HG03558 (cell line): ENCODE data around the gene GNB1.

Source experiments
- ATAC-seq: cut with Tn5 transposase; IDR thresholded peaks from one replicate; pipeline ENCODE4 v1.9.1; 2021; ENCODE audit warnings: moderate number of reproducible peaks; ENCODE audit not compliant: unreplicated experiment; ENCODE audit errors: extremely low read depth

Gene GNB1

DNA sequence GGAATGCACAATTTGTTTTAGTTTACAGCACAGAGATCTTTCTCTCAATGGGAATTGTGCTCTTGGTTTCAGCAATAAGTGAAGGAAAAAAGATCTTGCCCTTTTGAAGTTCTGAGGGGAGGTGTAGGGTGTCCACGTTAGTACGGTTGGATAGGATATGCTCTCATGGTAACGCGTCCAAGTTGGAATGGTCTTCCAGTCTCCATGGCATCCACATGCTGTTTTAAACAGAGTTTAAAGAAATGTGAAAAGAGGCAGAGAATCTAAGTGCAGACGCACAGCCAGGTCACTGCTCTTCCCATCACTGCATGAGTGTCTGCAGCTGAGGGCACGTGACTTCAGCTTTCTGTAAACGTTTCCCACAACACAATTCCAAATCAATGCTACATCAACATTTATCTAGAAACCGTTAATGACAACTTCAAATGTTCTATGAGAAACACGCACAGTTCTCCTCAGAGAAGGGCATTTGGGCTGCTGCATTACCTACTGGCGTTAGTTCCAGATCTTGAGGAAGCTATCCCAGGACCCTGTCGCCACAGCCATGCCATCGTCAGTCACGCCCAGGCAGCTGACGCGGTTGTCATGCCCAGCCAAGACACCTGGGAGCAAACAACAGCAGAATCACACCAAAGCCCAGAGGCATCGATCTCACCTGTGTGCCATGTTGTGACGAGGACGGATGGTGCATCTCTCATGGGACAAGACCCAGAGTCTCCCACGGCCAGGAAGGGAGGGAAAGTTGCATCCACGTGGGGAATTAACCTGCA, 103.9 kb downstream of the GNB1 start:
- no peak for ATAC-seq

DNA sequence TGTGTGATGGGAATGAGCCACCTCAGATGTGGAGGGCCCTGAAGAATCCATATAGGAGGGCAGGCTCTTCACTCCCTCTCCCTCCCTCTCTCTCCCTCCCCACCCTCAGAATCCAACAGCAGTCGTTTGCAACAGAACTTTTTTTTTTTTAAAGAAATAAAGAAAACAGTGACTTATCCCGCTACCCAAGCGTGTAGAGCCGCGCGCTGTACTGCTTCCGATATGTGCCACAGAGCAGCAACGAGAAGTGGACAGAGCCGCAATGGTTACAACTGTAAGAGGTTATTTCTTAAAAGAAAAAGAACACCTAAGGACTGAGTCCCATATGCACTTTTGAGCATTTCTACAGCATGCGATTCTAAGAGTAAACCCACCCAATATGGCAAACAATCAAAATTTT, 105.2 kb downstream of the GNB1 start:
- ATAC-seq = no peak

DNA sequence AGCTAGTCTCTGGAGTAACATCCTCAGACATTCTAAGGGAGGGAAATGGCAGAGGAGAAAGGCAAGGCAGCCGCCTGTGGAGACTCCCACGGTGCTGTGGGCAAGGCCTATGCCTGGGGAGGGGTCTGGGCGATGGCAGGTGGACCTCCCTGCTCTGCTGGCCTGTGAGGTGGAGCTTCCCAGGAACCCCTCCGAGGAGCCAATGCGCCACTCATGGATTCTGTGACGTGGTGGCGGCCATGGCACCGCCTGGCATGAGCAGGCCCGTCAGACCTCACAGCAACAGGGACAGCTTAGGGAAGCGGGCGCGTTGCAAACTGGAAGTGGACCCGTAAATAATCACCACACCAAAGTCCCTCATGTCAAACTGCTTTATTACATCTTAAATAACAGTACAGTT, 106.0 kb downstream of the GNB1 start:
- ATAC-seq = no peak

DNA sequence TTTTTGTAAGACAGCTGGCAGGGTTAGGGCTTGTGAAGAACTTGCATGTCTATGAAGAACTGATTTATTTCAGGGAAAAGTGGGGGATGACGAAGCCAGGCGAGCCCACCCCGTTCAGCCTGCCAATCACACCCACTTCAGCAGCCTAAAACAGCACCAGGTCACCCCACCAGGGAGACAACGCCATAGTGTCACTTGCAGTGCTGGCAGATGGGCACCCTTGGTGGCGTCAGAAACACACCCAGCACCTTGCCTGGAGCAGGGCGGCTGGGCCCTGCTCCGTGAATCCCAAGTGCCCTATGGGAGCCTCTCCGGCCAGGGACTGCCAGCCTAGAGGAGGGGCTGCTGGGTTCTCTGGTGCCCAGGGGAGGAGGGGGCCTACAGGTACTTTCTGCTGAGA, 107.6 kb downstream of the GNB1 start:
- ATAC-seq = no peak

DNA sequence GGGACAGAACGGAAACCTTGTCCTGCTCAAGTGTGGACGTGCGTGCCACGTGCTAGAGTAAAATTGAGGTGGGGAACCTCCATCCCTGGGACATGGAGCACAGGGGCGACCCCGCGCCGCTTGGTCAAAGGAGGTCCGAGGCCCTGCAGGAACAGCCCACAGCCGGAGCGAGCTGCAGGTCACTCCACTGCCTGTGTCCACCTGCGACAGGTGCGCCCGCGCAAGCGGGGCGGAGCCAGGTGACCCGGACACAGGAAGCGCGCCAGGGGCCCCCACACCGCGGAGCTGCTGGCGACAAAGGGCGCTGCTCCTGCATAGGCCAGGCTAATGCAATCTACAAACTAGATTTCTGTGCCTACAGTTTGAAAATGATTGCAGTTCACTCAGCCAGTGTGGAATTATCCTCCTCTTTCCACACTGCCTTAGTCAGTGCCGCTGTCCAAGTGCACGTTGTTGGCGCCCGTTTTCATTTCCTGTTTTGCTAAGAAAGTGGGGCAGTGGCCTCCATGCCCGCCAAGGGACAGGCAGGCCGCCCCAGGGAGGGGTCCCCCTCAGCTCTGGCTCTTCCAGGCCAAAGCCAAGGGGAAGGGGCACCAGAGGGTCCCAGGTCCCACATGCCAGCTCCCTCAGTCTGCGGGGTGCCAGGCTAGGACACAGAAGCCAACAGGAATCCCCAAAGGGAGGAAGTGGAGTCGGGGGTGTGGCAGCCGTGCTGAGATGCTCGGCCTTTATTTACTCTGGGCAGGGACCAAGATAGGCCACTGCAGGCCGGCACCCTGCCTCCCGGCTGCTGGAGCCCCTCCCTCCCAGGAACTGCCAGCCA, 108.3 kb downstream of the GNB1 start:
- no peak for ATAC-seq

DNA sequence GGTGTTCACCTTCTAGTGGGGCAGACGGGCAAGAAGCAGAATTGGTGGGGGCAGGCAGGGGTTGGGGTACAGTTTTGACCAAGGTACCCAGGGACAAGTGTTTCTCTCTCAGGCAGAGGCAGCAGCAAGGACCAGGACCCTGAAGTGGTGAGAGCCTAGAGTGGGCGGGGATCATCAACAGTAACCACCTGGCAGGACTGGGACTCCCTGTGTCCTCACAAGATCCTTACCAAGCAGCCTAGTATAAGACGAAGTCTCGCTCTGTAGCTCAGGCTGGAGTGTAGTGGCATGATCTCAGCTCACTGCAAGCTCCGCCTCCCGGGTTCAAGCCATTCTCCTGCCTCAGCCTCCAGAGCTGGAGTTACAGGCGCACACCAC, 109.4 kb downstream of the GNB1 start:
- no peak for ATAC-seq

DNA sequence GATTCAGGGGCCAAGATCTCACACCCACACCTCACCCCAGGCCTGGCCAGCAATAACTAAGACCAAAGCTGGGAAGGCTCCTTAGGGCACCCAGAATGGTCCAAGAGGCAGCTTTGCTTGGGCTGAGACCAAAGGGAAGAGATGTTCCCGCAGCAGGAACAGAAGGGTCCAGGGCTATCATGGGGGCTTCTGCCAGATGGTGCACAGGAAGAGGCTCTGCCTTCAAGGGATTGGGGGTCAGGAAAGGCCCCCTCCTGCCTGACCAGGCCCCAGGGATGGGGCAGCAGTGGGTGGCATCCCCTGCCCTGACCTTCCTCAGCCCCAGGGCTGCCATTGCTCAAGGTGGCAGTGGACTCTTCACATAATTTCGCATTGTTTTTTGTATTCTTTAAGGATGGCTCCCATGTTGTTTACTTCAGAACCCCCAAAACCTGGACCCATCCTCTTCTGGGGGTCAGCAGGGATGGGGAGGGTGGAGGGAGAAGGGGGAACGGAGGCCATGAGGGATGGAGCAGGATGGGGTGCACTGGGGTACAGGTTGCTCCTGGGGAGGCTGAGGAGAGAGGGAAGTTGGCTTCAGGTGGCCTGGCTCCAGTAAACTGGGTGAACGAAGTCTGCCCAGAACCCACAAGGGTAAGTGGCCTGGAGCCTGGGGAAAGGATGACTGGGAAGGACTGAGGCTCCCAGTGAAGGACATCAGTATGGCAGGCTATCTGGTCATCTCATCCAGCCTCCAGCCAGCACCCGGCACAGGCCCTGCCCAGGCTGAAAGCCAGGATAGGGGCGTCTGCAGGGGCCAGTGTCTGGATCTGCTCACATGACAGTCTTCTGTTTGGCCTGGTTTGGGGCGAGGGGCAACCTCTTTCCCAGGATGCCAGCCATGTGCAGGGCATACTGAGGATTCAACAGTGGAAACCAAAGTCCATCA, 110.0 kb downstream of the GNB1 start:
- ATAC-seq = no peak

DNA sequence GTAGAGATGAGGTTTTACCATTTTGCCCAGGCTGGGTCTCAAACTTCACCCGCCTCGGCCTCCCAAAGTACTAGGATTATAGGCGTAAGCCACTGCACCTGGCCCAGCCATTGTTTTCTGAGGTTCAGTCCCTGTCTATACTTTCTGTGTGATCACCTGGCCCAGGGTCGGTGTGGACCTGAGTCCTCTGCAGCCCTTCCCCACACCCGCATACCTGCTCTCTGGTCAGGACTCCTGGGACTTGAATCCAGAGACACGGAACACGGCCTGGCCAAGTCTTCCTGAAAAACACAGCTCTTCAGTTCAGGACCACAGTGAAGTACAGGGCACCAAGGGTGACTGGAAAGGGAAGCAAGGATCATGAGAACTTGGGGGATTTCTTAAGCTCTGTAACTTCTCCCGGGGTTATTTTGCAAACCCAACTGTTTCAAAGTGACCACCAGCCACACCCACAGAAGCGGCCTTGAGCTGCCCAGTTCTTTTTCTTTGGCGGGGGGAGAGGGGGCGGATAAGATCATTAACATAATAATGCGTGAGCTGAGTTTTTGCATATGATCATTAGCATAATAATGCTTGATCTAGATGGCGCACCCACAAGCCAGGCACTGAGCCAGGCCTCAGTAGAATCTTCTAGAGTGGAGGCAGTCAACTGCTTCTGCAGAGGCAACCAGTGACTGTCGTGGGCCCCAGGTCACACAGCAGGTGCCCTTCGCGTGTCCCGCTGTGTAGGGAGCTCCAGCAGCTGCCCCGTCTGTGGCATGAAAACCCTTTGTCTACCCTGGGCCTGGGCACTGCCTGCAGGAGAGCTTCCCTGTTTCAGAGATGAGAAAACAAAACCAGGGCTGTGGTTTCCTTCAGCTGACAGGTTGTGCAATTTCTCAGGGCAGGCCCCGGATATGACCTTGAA, 110.9 kb downstream of the GNB1 start:
- ATAC-seq = no peak

DNA sequence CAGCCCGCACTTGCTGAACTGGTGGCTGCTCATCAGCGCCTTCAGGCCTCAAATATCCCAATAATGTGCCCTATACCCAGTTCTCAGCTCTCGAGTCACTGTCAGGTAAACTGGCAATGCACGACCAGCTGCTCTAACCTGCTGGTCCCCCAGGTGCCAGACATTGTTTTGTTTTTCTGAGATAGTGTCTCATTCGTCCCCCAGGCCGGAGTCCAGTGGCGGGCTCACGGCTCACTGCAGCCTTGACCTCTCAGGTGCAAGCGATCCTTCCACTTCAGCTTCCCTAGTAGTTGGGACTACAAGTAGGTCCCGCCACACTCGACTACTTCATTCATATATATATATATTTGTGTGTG, 111.6 kb downstream of the GNB1 start:
- ATAC-seq = no peak

DNA sequence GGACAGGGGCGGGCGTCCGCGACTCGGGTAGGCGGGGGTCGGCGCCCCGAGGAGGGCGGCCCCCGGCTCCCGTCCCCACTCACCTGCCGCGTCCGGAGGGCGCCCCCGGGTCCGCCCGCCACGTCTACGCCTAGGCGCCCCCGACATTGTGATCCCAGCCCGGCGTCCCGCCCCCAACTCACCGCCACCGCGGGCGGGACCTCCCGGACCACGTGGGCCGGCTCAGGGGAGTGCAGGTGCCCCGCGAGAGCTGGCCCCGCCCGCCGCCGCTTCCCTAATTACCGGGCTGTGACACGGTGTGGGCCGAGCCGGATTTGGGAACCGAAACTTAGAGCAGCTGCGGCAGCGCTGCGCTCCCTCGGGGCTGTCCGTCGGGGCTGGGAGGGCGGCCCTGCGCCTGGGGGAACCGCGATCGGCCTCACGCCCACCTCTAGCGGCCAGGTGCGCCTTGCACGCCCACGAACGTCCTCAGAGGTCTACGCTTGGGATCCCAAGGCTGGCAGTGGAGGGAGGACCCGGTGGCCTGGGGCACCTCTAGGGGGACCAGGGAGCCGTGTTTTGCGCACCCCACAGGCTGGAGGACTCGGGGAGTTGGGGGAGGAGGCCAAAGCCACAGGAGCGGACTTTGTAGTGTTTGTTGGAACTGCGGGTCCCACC, 112.1 kb downstream of the GNB1 start:
- peak; percentile 49 for ATAC-seq

DNA sequence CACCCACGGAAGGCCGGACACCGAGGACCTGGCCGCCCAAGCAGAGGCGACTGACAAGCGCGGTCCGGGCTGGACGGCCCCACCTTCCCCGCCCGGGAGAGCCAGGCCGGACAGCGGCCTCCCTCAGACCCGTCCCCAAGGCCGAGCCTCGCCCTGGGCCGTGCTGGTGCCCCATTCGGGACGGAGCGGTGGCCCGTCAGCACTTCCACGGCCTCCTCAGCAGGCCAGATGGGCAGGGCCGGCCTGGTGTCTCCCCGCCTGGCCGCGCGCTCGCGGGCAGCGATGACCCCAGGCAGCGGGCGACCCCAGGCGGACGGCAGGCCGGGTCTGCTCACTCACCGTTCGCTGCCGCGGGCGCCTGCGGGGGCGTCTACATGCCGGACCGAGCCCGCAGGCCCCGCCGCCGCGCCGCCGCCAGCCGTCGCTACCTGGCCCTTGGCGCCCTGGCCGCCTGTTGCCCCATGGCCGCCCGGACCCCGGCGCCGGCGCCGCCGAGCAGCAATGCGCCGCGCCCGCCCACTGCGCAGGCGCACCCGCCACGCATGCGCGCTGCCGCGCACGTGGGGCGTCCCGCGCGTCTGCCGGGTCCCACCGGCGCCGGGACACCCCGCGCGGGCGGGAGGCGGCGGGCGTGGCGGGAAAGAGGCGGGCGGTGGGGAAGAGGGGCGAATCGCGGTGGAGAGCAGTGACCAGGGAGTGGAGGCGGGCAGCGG, 112.8 kb downstream of the GNB1 start, which contains the start of gene NADK:
TSS of gene NADK (minus strand) at position 521 of the 713 bp plus-strand sequence. CDS start 13,064 bp downstream, outside the sequence.
- peak; percentile 17 for ATAC-seq

DNA sequence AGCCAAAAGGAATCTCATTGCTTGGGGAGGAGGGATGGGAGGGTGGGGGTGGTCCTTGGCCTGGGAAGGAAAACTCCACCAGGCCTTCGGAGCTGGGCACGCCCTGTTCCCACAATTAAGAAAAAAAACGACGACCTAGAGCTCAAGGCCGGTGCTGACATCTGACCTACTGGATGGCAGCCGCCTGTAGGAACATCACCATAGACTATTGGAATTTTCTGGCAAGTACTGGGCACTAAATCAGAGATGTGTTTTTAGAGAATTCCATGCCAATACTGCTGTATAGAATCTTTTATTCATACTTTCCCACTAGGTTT, 113.3 kb downstream of the GNB1 start:
- no peak for ATAC-seq

DNA sequence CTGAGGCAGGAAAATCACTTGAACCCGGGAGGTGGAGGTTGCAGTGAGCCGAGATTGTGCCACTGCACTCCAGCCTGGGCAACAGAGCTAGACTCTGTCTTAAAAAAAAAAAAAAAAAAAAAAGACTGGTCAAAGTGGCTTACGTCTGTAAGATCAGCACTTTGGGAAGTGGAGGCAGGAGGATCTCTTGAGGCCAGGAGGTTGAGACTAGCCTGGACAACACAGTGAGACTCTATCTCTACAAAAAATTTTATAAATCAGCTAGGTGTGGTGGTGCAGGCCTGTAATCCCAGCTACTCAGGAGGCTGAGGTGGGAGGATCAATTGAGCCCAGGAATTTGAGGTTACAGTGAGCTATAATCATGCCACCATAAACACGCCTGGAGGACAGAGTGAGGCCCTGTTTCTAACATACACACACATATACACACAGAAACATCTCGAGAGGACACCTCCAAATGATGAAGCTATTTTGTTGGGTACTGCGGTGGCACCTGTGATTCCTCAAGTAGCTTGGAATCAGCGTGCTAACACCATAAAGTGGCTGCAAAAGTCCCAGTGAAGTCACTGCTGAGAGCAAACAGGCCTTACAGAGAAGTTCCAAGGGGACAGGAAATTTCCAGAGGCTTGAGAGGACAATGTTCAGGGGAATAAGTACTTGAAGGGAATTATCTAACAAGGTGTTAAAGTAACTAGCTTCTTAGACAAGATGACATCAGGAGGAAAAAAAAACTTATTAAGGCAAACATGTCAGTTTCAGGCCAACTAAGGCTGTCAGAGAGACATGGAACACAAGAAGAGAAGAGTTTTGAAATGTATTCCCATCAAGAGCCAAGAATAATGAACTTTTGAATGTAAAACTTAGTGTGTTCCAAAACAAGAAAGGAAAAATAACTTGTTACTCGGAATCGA, 114.0 kb downstream of the GNB1 start:
- no peak for ATAC-seq

DNA sequence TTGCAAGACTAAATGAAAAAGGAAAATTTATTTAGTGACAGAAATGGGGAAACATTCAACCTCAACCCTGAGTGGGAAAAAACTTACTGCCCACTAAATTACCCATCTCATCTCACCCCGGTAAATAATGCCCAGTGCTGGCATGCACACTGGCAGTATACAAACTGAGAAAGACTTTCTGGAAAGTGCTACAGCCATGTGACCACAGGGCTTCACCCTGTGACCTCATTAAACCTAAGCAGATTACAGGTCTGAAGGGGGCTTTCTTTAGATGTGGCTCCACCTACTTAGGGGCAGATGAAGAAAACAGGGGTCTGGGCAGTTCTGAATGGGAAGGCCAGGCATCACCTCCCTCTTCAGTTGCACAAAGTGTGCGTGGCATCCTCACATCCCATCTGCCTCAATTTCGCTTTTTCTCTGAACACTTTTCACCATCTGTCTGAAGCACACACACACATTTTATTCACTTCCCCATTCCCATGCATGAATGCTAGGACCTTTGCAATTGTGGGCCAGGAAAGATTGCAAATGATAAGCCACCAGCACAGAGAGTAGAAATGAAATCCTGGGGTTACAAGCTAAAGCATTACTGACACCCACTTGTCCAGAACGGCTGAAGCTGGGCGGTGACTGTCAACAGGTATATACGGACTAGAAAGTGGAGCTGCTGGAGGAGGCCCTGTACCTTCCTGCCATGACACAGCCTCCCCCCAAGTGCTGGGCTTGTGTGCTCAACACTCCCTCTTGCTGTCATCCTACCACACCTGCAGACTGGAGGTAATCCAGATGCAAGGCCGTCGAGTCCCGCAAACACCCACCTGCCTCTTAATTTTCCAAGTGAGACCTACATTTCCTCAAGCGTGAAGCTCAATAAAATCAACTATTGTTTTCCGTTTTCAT, 115.3 kb downstream of the GNB1 start:
- no peak for ATAC-seq

DNA sequence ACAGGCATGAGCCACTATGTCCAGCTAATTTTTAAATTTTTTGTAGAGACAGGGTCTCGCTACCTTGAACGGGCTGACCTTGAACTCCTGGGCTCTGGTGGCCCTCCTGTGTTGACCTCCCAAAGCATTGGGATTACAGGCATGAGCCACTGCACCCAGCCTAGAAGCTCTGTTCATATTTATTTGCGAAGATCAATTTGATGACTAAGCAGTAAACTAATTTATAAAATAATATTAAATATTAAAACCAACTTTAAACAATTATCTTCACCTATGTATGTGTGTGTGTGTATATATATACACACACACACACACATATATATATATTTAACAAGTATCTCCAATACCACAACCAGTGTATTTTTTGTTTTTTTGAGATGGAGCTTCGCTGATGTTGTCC, 117.0 kb downstream of the GNB1 start:
- ATAC-seq = no peak

DNA sequence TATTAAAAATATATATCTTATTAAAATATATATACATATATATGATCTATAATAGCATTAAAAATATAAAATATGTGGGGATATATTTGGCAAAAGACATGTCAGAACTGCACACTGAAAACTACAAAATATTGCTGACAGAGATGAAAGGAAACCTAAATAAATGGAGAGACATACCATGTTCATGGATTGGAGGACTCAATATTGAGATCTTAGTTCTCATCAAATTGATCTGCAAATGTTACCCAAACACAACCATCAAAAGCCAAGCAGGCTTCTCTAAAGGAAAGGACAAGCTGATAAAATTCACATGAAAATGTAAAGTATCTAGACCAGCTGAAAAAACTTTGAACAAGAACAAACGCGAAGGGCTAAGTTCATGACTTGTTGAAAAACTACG, 119.8 kb downstream of the GNB1 start:
- no peak for ATAC-seq

DNA sequence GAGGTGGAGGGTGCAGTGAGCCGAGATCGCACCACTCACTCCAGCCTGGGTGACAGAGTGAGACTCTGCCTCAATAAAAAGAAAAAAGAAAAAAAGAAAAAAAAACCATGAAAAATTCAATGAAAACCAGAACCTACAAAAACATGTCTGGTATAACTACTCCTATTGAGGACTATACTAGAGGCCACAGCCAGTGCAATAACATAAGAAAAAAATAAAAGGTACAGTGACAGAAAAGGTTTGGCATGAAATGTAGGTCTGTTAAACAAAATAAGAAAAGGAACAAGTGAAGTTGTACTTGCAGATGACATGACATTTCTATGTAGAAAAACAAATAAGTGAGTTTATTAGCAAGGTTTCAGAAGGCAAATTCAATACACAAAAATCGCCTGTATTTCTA, 120.8 kb downstream of the GNB1 start:
- ATAC-seq = no peak
